Hepatocyte (in vitro differentiated cells): ENCODE data around the gene NAA80. TPM values are rescaled to one million over a fixed set of nuclear protein-coding genes. Genes with fewer than 3 reads are reported as not detected.

ENCODE experiments used
- DNase-seq: peaks from one replicate; pipeline ENCODE4 v3.0.0-alpha.2; 2016; ENCODE audit warnings: low spot score
- H2AFZ ChIP-seq: fragments of 200-600 bp; sonication (generic); 2 replicates; pipeline ENCODE4 v1.6.0; 2016; ENCODE audit warnings: antibody characterized with exemption, mild to moderate bottlenecking
- H3K27ac ChIP-seq: fragments of 200-600 bp; sonication (generic); 2 replicates; pipeline ENCODE4 v1.5.1; 2016; ENCODE audit warnings: mild to moderate bottlenecking
- H3K27me3 ChIP-seq: fragments of 200-600 bp; sonication (generic); 2 replicates; pipeline ENCODE4 v1.6.1; 2016
- H3K36me3 ChIP-seq: fragments of 200-600 bp; sonication (generic); replicated peaks from 2 replicates; pipeline ENCODE4 v1.5.1; 2016; ENCODE audit warnings: low read depth; ENCODE audit not compliant: insufficient read depth
- H3K4me1 ChIP-seq: fragments of 200-600 bp; sonication (generic); 2 replicates; pipeline ENCODE4 v1.5.1; 2016; ENCODE audit warnings: mild to moderate bottlenecking, moderate library complexity; ENCODE audit not compliant: insufficient read depth
- H3K4me2 ChIP-seq: fragments of 200-600 bp; sonication (generic); 2 replicates; pipeline ENCODE4 v1.6.0; 2016
- H3K4me3 ChIP-seq: fragments of 200-600 bp; sonication (generic); 2 replicates; pipeline ENCODE4 v1.5.1; 2016; ENCODE audit warnings: mild to moderate bottlenecking
- H3K79me2 ChIP-seq: fragments of 200-600 bp; sonication (generic); 2 replicates; pipeline ENCODE4 v1.6.0; 2017; ENCODE audit warnings: mild to moderate bottlenecking
- H3K9me2 ChIP-seq: fragments of 200-600 bp; sonication (generic); replicated peaks from 2 replicates; pipeline ENCODE4 v1.6.0; 2017; ENCODE audit warnings: mild to moderate bottlenecking; ENCODE audit not compliant: insufficient read depth
- H3K9me3 ChIP-seq: fragments of 200-600 bp; sonication (generic); 2 replicates; pipeline ENCODE4 v1.5.1; 2016; ENCODE audit warnings: low read depth, mild to moderate bottlenecking
- H4K20me1 ChIP-seq: fragments of 200-600 bp; sonication (generic); 2 replicates; pipeline ENCODE4 v1.6.0; 2016; ENCODE audit warnings: mild to moderate bottlenecking; ENCODE audit not compliant: insufficient read depth, poor library complexity, severe bottlenecking
- EZH2 ChIP-seq: fragments of 200-600 bp; sonication (generic); IDR thresholded peaks from 2 replicates; pipeline ENCODE4 v1.6.1; 2016; ENCODE audit warnings: antibody characterized with exemption, mild to moderate bottlenecking, borderline replicate concordance
- EZH2phosphoT487 ChIP-seq: fragments of 200-600 bp; sonication (generic); IDR thresholded peaks from one replicate; pipeline ENCODE4 v1.6.1; 2018; ENCODE audit warnings: antibody characterized with exemption, mild to moderate bottlenecking, low read depth, moderate library complexity; ENCODE audit not compliant: unreplicated experiment, severe bottlenecking
- WGBS: methylation state at CpG from one replicate; pipeline ENCODE4 v1.1.6; 2016; ENCODE audit warnings: low lambda C conversion rate; ENCODE audit errors: missing lambda C conversion rate; 5-methylcytosine and 5-hydroxymethylcytosine counted together
- polyA plus RNA-seq: library from polyadenylated mRNA; unstranded; fragments of >200 nt; fragmentation: Nextera tagmentation; extraction: Ambion mirVana; gene quantifications from 2 replicates; pipeline ENCODE4 v1.2.1, GENCODE V29; 2016
- total RNA-seq: library from RNA; depleted of rRNA; stranded (reverse); fragments of >200 nt; gene quantifications from 2 replicates; pipeline ENCODE4 v1.2.3, GENCODE V29; 2014
- TF ChIP-seq, protein P1 (sequence below): fragments of 200-600 bp; sonication (generic); IDR thresholded peaks from 2 replicates; pipeline ENCODE4 v1.5.1; 2016; ENCODE audit warnings: antibody characterized with exemption, mild to moderate bottlenecking; ENCODE audit not compliant: poor library complexity

NAA80 gene
- total and polyA plus RNA-seq, 2 experiments from 2014 or later, result 6.7 to 19.5 TPM

DNA sequence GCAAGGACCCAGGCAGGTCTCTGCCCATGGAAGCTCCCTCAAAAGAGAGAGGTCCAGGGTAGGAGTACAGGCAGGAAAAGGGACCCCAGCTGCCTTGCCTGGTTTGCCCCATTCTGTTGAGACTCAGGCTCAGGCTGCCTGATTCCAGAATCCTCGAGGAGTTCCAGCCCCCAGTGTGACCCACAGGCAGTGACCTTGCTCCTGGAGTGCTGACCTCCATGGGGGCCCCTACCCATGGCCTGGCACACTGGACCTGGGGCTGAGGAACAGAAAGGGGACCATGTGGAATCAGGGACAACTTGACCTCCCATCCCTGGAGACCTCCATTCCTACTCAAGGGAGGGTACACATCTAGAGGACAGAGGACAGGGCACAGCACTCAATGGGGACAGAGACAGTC is 33.6 kb downstream of the NAA80 start:
- Histone ChIP-seq H3K36me3 (no peaks in the 10 kb centered on the region), H3K79me2 (peaks cover 21% of the 10 kb centered on the region), H3K27me3 (no peaks in the 10 kb centered on the region), H4K20me1 (no peaks in the 10 kb centered on the region), H3K4me1 (peaks cover 75% of the 10 kb centered on the region), H3K9me3 (no peaks in the 10 kb centered on the region), H2AFZ (no peak overlapping the region), H3K4me2 (peak overlapping the region; percentile 89), H3K9me2 (no peaks in the 10 kb centered on the region), H3K27ac (peak overlapping the region; percentile 91), H3K4me3 (no peak overlapping the region)
- WGBS, result 67% methylated on average over 1 of the region's 1 CpG
- TF ChIP-seq EZH2 (no peak), EZH2phosphoT487 (no peak)
- TF ChIP-seq, protein P1, sequence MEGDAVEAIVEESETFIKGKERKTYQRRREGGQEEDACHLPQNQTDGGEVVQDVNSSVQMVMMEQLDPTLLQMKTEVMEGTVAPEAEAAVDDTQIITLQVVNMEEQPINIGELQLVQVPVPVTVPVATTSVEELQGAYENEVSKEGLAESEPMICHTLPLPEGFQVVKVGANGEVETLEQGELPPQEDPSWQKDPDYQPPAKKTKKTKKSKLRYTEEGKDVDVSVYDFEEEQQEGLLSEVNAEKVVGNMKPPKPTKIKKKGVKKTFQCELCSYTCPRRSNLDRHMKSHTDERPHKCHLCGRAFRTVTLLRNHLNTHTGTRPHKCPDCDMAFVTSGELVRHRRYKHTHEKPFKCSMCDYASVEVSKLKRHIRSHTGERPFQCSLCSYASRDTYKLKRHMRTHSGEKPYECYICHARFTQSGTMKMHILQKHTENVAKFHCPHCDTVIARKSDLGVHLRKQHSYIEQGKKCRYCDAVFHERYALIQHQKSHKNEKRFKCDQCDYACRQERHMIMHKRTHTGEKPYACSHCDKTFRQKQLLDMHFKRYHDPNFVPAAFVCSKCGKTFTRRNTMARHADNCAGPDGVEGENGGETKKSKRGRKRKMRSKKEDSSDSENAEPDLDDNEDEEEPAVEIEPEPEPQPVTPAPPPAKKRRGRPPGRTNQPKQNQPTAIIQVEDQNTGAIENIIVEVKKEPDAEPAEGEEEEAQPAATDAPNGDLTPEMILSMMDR, result no peak
- DNase-seq, result no peak

DNA sequence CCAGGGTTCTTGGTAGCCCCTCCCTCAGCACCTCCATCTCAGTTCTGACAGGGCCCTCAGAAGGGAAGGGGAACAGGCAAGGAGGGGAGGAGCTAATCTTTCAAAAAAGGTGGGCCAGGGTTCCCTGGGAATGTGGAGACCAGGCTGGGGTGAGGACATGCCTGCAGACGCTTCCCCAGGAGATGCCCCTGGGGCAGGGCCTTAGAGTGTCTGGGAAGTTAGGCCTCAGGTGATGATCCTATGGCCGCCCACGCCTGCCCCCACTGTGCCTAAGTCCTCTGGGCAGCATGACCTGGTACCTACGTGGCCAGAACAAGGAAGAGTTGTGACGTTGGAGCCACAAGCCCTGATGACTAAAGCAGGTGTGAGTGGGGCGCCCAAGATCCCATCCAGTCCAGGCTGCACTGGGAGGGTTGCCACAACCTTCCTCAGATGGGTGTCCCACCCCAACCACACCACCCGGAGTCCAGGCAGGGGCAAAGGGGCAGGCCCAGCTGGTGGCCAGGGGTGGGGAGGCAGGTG is 34.2 kb downstream of the NAA80 start:
- Histone ChIP-seq H3K27me3 (no peaks in the 10 kb centered on the region), H3K4me1 (peaks cover 74% of the 10 kb centered on the region), H3K36me3 (no peaks in the 10 kb centered on the region), H3K9me3 (no peaks in the 10 kb centered on the region), H3K9me2 (no peaks in the 10 kb centered on the region), H3K4me2 (peak overlapping the region; percentile 89), H3K27ac (peak overlapping the region; percentile 91), H2AFZ (no peak overlapping the region), H3K4me3 (no peak overlapping the region), H4K20me1 (no peaks in the 10 kb centered on the region), H3K79me2 (peaks cover 16% of the 10 kb centered on the region)
- no peak for DNase-seq
- no peak for TF ChIP-seq EZH2
- TF ChIP-seq EZH2phosphoT487, result no peak
- TF ChIP-seq, protein P1, result no peak
- 62% methylated on average over 7 of the region's 7 CpGs for WGBS

DNA sequence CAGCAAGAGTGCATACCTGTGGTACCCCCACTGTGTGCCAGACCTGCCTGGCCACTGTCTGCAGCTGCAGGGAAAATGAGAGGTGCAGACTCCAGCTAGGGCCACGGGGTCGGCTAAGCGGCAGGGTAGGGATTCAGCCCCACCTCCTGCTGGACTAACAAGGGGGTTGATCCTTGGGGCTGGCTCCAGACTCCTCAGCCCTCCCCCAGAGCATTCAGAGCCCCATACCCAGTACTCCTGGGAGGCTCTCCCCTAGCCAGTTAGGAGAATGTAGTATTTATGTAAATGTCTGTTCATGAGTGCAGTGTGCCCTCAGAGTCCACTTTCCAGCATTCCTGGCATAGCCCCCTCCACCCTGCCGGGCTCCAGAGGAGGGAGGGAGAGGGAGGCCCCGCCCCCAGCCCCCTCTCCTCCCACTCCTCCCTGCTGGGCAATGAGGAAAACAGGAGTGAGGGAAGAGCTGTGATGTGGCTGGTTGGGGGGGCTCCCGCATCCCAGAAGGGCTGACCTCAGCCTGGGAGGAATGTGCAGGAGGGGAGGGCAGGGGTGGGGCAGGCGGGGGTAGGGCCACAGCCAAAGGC is 34.7 kb downstream of the NAA80 start:
- no peaks in the 10 kb centered on the region for H3K9me3 ChIP-seq
- H3K36me3 ChIP-seq, result no peaks in the 10 kb centered on the region
- peak overlapping the region; percentile 91 for H3K27ac ChIP-seq
- TF ChIP-seq EZH2phosphoT487 (no peak), EZH2 (no peak)
- TF ChIP-seq, protein P1, result no peak
- H3K27me3 ChIP-seq, result no peaks in the 10 kb centered on the region
- peak; percentile 98 for DNase-seq
- no peaks in the 10 kb centered on the region for H3K9me2 ChIP-seq
- peaks cover 73% of the 10 kb centered on the region for H3K4me1 ChIP-seq
- peak overlapping the region; percentile 59 for H3K4me2 ChIP-seq
- H3K79me2 ChIP-seq, result peaks cover 12% of the 10 kb centered on the region
- H2AFZ ChIP-seq, result no peak overlapping the region
- WGBS, result 0% methylated on average over 7 of the region's 7 CpGs
- no peaks in the 10 kb centered on the region for H4K20me1 ChIP-seq
- no peak overlapping the region for H3K4me3 ChIP-seq
